CD14-positive monocyte (primary cell): ENCODE results near the gene THBS3. TPM values are rescaled to one million over a fixed set of nuclear protein-coding genes. Genes with fewer than 3 reads are reported as not detected.

Experiments
- DNase-seq, 3 donors: peaks; one replicate each; pipeline ENCODE4 v3.0.0-alpha.2; 2011 to 2022
- H2AFZ ChIP-seq: 2 replicates; pipeline ENCODE4 v1.6.0; 2012; ENCODE audit warnings: mild to moderate bottlenecking, low read depth, low read length, inconsistent platforms; ENCODE audit not compliant: insufficient read depth, poor library complexity, severe bottlenecking
- H3K27ac ChIP-seq, 2 donors: 1 replicate in 1 of 2; 2 replicates in 1 of 2; pipeline ENCODE4 v1.5.1; 2012 to 2013; ENCODE audit warnings: low read length in 2 of 2, control low read depth in 1 of 2, inconsistent platforms in 1 of 2, low read depth in 1 of 2, mild to moderate bottlenecking in 1 of 2
- H3K27me3 ChIP-seq, 2 donors: one replicate each; pipeline versions ENCODE4 v1.6.0 to v1.6.1; 2011 to 2013; ENCODE audit warnings: low read length in 2 of 2; ENCODE audit not compliant: control insufficient read depth in 2 of 2, insufficient read depth in 2 of 2
- H3K36me3 ChIP-seq, 2 donors: replicated peaks in 1 of 2; 1 replicate in 1 of 2; 2 replicates in 1 of 2; pipeline versions ENCODE4 v1.5.1 to v1.6.1; 2012 to 2013; ENCODE audit warnings: low read length in 2 of 2, control low read depth in 1 of 2, inconsistent platforms in 1 of 2, mild to moderate bottlenecking in 1 of 2; ENCODE audit not compliant: insufficient read depth in 2 of 2, control insufficient read depth in 1 of 2
- H3K4me1 ChIP-seq, 2 donors: 1 replicate in 1 of 2; 2 replicates in 1 of 2; pipeline versions ENCODE4 v1.5.1 to v1.6.1; 2012 to 2013; ENCODE audit warnings: low read length in 2 of 2, control low read depth in 1 of 2, inconsistent platforms in 1 of 2, mild to moderate bottlenecking in 1 of 2, moderate library complexity in 1 of 2; ENCODE audit not compliant: insufficient read depth in 2 of 2, control insufficient read depth in 1 of 2
- H3K4me2 ChIP-seq: replicated peaks from 2 replicates; pipeline ENCODE3; 2012; ENCODE audit warnings: low read length, moderate library complexity, mild to moderate bottlenecking; ENCODE audit not compliant: poor library complexity, severe bottlenecking; ENCODE audit errors: extremely low read depth
- H3K4me3 ChIP-seq, 3 experiments: fragments of 200-600 bp in 1 of 3; sonication (generic) in 1 of 3; replicated peaks in 1 of 3; 1 replicate in 2 of 3; 2 replicates in 1 of 3; pipeline ENCODE4 v1.5.1; 2011 to 2013; ENCODE audit warnings: low read length in 3 of 3, mild to moderate bottlenecking in 3 of 3, control low read depth in 2 of 3, low read depth in 2 of 3, inconsistent platforms in 1 of 3, moderate library complexity in 1 of 3
- H3K79me2 ChIP-seq: 2 replicates; pipeline ENCODE4 v1.6.0; 2012; ENCODE audit warnings: mild to moderate bottlenecking, control low read depth, inconsistent platforms, low read length, moderate library complexity; ENCODE audit not compliant: insufficient read depth
- H3K9ac ChIP-seq: 2 replicates; pipeline ENCODE4 v1.6.0; 2017; ENCODE audit warnings: low read length, mild to moderate bottlenecking; ENCODE audit not compliant: insufficient read depth, poor library complexity, severe bottlenecking
- H3K9me3 ChIP-seq, 2 donors: replicated peaks in 1 of 2; 1 replicate in 1 of 2; 2 replicates in 1 of 2; pipeline versions ENCODE4 v1.5.1 to v1.6.1; 2012 to 2013; ENCODE audit warnings: low read length in 2 of 2, control low read depth in 1 of 2; ENCODE audit not compliant: control insufficient read depth in 1 of 2, insufficient read depth in 1 of 2
- H4K20me1 ChIP-seq: 2 replicates; pipeline ENCODE4 v1.6.0; 2012; ENCODE audit warnings: mild to moderate bottlenecking, low read length, control low read depth, moderate library complexity; ENCODE audit not compliant: insufficient read depth
- H3K27ac Mint-ChIP-seq, 7 donors: one replicate each; pipeline ENCODE4 v1.8.0; 2020; ENCODE audit warnings: mild to moderate bottlenecking in 7 of 7, mixed read lengths in 7 of 7, moderate library complexity in 6 of 7, inconsistent platforms in 2 of 7
- H3K27me3 Mint-ChIP-seq, 3 donors: one replicate each; pipeline ENCODE4 v1.8.0; 2021 to 2022; ENCODE audit warnings: low read depth in 3 of 3, mild to moderate bottlenecking in 3 of 3, mixed read lengths in 3 of 3, moderate library complexity in 3 of 3, inconsistent platforms in 1 of 3
- H3K36me3 Mint-ChIP-seq, 2 donors: one replicate each; pipeline ENCODE4 v1.8.0; 2020; ENCODE audit warnings: mixed read lengths in 2 of 2, inconsistent platforms in 1 of 2, mild to moderate bottlenecking in 1 of 2
- H3K4me1 Mint-ChIP-seq: one replicate; pipeline ENCODE4 v1.8.0; 2020; ENCODE audit warnings: mild to moderate bottlenecking, mixed read lengths
- H3K4me3 Mint-ChIP-seq, 2 donors: one replicate each; pipeline ENCODE4 v1.8.0; 2020; ENCODE audit warnings: mild to moderate bottlenecking in 2 of 2, mixed read lengths in 2 of 2, moderate library complexity in 1 of 2
- H3K9me3 Mint-ChIP-seq, 7 donors: one replicate each; pipeline ENCODE4 v1.8.0; 2020 to 2022; ENCODE audit warnings: mixed read lengths in 7 of 7, mild to moderate bottlenecking in 6 of 7, moderate library complexity in 6 of 7, inconsistent platforms in 2 of 7
- WGBS: methylation state at CpG from one replicate; pipeline ENCODE4 v1.1.5; 2013; ENCODE audit warnings: missing lambda C conversion rate; ENCODE audit not compliant: insufficient coverage; 5-methylcytosine and 5-hydroxymethylcytosine counted together
- intact Hi-C, 2 donors: fragments of 100-400 bp; cut with micrococcal nuclease; formaldehyde crosslinking; loops; one replicate each; pipeline versions ENCODE4 v1.15.0 to v1.15.1; 2023
- polyA plus RNA-seq, 3 donors: library from polyadenylated mRNA; depleted of rRNA in 1 of 3; unstranded in 2 of 3; stranded (reverse) in 1 of 3; fragments of 300-500 nt in 2 of 3; fragments of >200 nt in 1 of 3; fragmentation: Illumina TruSeq in 2 of 3; gene quantifications; 1 replicate in 2 of 3; 2 replicates in 1 of 3; pipeline ENCODE4 v1.2.3, GENCODE V29; 2012 to 2021
- TF ChIP-seq, protein P1 (sequence below): fragments of 200-600 bp; IDR thresholded peaks from one replicate; pipeline ENCODE4 v1.8.0; 2022; ENCODE audit warnings: antibody characterized with exemption, mild to moderate bottlenecking

Gene THBS3
- polyA plus RNA-seq, 3 donors, result 3.2 to 50.7 (median 5.3) TPM

DNA sequence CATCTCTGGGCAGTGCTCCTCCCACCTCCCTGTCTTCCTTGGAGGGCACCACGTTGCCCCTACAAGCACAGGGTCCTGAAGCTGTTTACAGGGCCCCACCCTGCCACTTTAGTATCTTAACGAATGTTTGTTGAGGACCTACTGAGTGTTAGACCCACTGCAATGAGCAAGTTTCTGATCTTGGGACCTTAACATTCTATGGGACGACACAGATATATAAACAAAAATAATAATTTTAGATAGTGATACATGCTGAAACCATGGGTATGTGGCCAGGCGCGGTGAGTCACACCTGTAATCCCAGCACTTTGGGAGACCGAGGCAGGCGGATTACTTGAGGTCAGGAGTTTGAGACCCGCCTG, 37.4 kb upstream of the THBS3 start:
- peak overlapping the region; percentile 71 to 74 for H3K27ac ChIP-seq
- no peak for DNase-seq
- H2AFZ ChIP-seq, result peak overlapping the region; percentile 86
- TF ChIP-seq, protein P1, sequence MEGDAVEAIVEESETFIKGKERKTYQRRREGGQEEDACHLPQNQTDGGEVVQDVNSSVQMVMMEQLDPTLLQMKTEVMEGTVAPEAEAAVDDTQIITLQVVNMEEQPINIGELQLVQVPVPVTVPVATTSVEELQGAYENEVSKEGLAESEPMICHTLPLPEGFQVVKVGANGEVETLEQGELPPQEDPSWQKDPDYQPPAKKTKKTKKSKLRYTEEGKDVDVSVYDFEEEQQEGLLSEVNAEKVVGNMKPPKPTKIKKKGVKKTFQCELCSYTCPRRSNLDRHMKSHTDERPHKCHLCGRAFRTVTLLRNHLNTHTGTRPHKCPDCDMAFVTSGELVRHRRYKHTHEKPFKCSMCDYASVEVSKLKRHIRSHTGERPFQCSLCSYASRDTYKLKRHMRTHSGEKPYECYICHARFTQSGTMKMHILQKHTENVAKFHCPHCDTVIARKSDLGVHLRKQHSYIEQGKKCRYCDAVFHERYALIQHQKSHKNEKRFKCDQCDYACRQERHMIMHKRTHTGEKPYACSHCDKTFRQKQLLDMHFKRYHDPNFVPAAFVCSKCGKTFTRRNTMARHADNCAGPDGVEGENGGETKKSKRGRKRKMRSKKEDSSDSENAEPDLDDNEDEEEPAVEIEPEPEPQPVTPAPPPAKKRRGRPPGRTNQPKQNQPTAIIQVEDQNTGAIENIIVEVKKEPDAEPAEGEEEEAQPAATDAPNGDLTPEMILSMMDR, result no peak
- H3K27ac Mint-ChIP-seq, result peak overlapping the region in 6 of 7 donors; percentile 81 to 95 (median 91)
- peak overlapping the region; percentile 80 to 98 for H3K4me3 Mint-ChIP-seq
- H3K4me2 ChIP-seq, result peak overlapping the region; percentile 75
- 86% methylated on average over 4 of the region's 8 CpGs for WGBS
- peak overlapping the region; percentile 63 for H3K9ac ChIP-seq
- intact Hi-C loops, result no loop called here
- H3K4me1 Mint-ChIP-seq, result peaks cover 49% of the 10 kb centered on the region
- no peaks in the 10 kb centered on the region for H3K36me3 ChIP-seq
- peak overlapping the region; percentile 67 to 95 (median 75) for H3K4me3 ChIP-seq
- H3K9me3 ChIP-seq, result no peaks in the 10 kb centered on the region
- H3K27me3 Mint-ChIP-seq, result peaks cover 0 to 8% (median 2%) of the 10 kb centered on the region in 3 donors
- peaks cover 28% of the 10 kb centered on the region for H3K79me2 ChIP-seq
- peaks cover 5 to 11% of the 10 kb centered on the region in 2 donors for H3K36me3 Mint-ChIP-seq
- H3K9me3 Mint-ChIP-seq, result peaks cover 0 to 2% (median 0%) of the 10 kb centered on the region in 7 donors
- peaks cover 43 to 51% of the 10 kb centered on the region in 2 donors for H3K4me1 ChIP-seq
- no peaks in the 10 kb centered on the region for H3K27me3 ChIP-seq
- peaks cover 4% of the 10 kb centered on the region for H4K20me1 ChIP-seq

DNA sequence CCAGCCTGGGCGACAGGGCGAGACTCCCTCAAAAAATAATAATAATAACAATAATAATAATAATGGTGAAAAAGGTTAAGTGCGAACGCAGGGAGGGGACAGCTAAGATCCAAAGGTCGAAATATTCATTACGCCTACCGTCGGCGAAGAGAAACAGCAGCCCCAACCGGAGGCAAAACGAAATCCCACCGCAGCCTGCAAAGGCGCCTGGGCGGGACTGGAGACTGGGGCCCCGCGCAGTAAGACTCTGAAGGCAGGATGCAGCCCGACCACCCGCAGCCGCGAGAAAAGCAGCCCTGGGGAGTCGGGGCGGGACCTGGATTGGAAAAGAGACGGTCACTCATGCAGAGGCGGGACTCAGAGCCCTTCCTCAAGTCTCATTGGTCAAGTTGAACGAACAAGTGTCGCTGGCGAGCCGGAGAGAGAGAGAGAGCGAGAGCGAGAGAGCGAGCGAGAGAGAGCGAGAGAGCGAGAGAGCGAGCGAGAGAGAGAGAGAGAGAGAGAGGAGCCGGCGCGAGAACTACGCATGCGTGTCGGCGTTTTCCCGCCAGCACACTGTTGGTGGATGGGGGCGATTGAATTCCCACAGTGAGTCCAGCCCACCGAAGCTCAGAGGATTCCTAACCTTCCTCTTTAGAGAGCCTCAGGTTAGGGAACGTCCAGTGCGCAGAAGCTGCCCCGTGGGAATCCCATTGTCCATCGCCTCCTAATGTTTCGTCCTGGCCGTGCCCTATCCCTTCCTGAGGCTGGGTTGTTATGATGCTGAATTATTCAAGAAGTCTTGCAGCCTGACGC, 36.9 kb upstream of the THBS3 start:
- Mint-ChIP-seq H3K36me3 (peaks cover 7 to 14% of the 10 kb centered on the region in 2 donors), H3K4me3 (peak overlapping the region; percentile 80 to 98), H3K9me3 (peaks cover 0 to 2% (median 0%) of the 10 kb centered on the region in 7 donors), H3K27ac (peak overlapping the region; percentile 84 to 95 (median 93)), H3K27me3 (peaks cover 0 to 8% (median 2%) of the 10 kb centered on the region in 3 donors), H3K4me1 (peaks cover 52% of the 10 kb centered on the region)
- peak overlapping the region; percentile 75 for H3K4me2 ChIP-seq
- no peaks in the 10 kb centered on the region for H3K27me3 ChIP-seq
- H3K27ac ChIP-seq, result peak overlapping the region; percentile 71 to 74
- peaks cover 34% of the 10 kb centered on the region for H3K79me2 ChIP-seq
- WGBS, result under 1% methylated on average over 45 of the region's 53 CpGs
- peaks cover 0 to 4% of the 10 kb centered on the region in 2 donors for H3K36me3 ChIP-seq
- peaks cover 41 to 53% of the 10 kb centered on the region in 2 donors for H3K4me1 ChIP-seq
- peaks cover 4% of the 10 kb centered on the region for H4K20me1 ChIP-seq
- peak overlapping the region; percentile 67 to 95 (median 75) for H3K4me3 ChIP-seq
- intact Hi-C loops, result loop anchor here (5.0 kb wide), 1 partner anchor 37 kb away; the partner anchor contains the start of genes MTX1 (in 2 of the 2) and THBS3 (in 2 of the 2)
- TF ChIP-seq, protein P1, result peak; percentile 27
- no peaks in the 10 kb centered on the region for H3K9me3 ChIP-seq
- peak overlapping the region; percentile 86 for H2AFZ ChIP-seq
- DNase-seq, result peak; percentile 93 to 94 (median 93)
- H3K9ac ChIP-seq, result peak overlapping the region; percentile 63
